Activated T-helper 1 cell treated with anti-CD3 and anti-CD28 coated beads, Interleukin-12 subunit alpha, Interleukin-12 subunit beta, Interleukin-2, Interleukin-4 antibody, amounts not matched to agents 30 ng/mL and 10 ng/mL and 1 ng/mL, durations not matched to agents 14 hours and 24 hours and 36 hours (primary cell): ENCODE measurements around the gene PICK1. TPM values are rescaled to one million over a fixed set of nuclear protein-coding genes. Genes with fewer than 3 reads are reported as not detected.

ENCODE experiments used
- DNase-seq: peaks from one replicate; pipeline ENCODE4 v3.0.0; 2021; ENCODE audit warnings: low spot score
- H3K27ac Mint-ChIP-seq: one replicate; pipeline ENCODE4 v1.8.0; 2021; ENCODE audit warnings: mild to moderate bottlenecking, mixed read lengths
- H3K27me3 Mint-ChIP-seq: one replicate; pipeline ENCODE4 v1.8.0; 2022; ENCODE audit warnings: mild to moderate bottlenecking, moderate library complexity, mixed read lengths; ENCODE audit not compliant: insufficient read depth
- H3K36me3 Mint-ChIP-seq: one replicate; pipeline ENCODE4 v1.8.0; 2021; ENCODE audit warnings: low read depth, mixed read lengths
- H3K4me1 Mint-ChIP-seq: one replicate; pipeline ENCODE4 v1.8.0; 2021; ENCODE audit warnings: low read depth, mixed read lengths
- H3K4me3 Mint-ChIP-seq: one replicate; pipeline ENCODE4 v1.8.0; 2021; ENCODE audit warnings: mild to moderate bottlenecking, moderate library complexity, mixed read lengths
- H3K9me3 Mint-ChIP-seq: one replicate; pipeline ENCODE4 v1.8.0; 2021; ENCODE audit warnings: mixed read lengths
- intact Hi-C: fragments of 100-400 bp; cut with micrococcal nuclease; formaldehyde crosslinking; loops from one replicate; pipeline ENCODE4 v1.15.1; 2024
- total RNA-seq: library from RNA; stranded (reverse); gene quantifications from 2 replicates; pipeline ENCODE4 v1.2.3, GENCODE V29; 2022

The PICK1 gene
- total RNA-seq, 1 donor from 2014 or later: 12.0 TPM

DNA sequence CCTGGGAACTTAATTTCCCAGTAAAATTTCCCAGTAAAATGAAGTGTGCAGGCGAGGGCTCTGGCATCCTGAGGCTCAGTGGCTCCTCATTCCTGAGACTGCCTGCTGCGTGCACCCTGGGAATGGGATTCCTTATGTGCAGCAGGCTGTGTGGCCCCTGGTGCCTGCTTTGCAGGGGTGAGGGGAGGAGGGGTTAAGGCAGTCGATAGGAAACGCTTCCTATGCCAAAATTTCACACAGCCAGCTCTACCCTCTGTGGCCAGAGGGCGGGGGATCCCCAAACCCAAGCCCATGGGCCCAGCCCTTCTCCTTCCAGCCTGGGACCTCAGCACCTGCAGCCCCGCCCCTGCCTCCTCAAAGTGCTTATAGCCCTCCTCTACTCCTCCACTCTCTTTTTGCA lies 65.4 kb downstream of the PICK1 start:
- DNase-seq: no peak
- H3K27ac Mint-ChIP-seq: no peak overlapping the region
- H3K4me3 Mint-ChIP-seq: no peak overlapping the region
- no peaks in the 10 kb centered on the region for H3K36me3 Mint-ChIP-seq
- intact Hi-C loops: no loop called here
- H3K4me1 Mint-ChIP-seq: peaks cover 10% of the 10 kb centered on the region
- H3K9me3 Mint-ChIP-seq: no peaks in the 10 kb centered on the region
- H3K27me3 Mint-ChIP-seq: no peaks in the 10 kb centered on the region

DNA sequence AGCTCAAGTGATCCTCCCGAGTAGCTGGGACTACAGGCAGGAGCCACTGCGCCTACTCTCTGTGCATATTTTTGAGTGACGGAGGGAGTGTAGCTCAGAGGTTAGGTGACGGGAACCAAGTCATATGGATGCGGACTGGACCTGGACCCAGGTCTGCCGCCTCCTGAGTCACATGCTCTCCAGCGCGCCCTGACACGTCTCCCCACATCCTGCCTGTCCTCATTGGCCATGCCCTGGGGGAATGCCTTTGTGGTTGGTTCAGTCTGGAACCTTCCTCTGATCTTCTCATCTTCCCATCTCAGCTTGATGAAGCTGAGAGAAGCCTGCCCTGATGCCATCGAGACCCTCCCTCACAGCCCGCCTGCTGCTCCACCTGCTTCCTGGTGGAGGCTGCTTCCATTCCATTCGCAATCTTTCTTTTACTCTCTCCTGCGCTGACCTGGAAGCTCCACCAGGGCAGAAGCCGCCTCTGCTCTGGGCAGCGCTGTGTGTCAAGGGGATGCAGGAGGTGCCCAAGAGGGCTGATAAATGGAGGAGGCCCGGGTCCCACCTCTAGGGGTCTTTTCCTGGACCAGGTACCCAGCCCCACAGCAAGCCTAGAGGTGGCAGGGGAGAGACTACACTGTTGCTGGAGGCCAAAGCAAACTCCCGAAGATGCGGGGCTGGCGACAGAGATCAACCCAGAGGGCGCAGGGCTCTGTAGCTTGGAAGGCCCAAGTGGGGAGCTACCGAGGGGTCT lies 67.2 kb downstream of the PICK1 start:
- no peak for DNase-seq
- H3K36me3 Mint-ChIP-seq: no peaks in the 10 kb centered on the region
- peaks cover 10% of the 10 kb centered on the region for H3K4me1 Mint-ChIP-seq
- no peaks in the 10 kb centered on the region for H3K27me3 Mint-ChIP-seq
- no peak overlapping the region for H3K27ac Mint-ChIP-seq
- no peaks in the 10 kb centered on the region for H3K9me3 Mint-ChIP-seq
- no peak overlapping the region for H3K4me3 Mint-ChIP-seq
- intact Hi-C loops: no loop called here

DNA sequence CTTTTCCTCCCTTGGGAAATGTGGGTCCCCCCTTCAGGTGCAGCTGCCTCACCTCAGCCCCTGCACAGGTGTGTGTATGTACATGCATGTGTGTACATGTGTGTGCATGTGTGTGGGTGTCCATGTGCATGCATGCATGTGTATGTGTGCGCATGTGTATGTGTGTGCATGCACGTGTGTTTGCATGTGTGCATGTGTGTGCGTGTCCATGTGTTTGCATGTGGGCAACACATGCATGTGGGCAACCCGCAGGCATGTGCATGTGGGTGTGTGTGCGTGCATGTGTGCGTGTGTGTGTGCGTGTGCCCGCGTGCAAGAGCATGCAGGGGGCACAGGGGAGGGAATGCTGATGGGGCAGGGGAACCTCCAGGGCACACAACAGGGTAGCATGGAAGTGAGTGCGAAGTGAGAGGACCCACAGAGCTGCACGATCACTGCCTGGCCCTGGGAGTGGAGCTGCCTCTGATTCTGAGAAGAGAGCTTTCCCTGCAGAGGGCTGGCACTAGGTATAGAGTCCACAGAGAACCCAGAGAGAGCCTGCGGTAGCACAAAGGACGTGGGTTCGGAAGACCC lies 67.9 kb downstream of the PICK1 start:
- Mint-ChIP-seq H3K27ac (no peak overlapping the region), H3K9me3 (no peaks in the 10 kb centered on the region), H3K27me3 (no peaks in the 10 kb centered on the region), H3K4me3 (no peak overlapping the region), H3K4me1 (peaks cover 10% of the 10 kb centered on the region), H3K36me3 (no peaks in the 10 kb centered on the region)
- intact Hi-C loops: no loop called here
- no peak for DNase-seq

Other genes with a start within 250 kb of the PICK1 start
- 28.5 and 28.9 TPM in 2 replicates for gene GCAT, start 249.5 kb upstream of the PICK1 start, total RNA-seq
- 0.24 TPM in 1 of 2 replicates, not detected in the other for gene GALR3, start 234.0 kb upstream of the PICK1 start, total RNA-seq
- gene ANKRD54, start 213.1 kb upstream of the PICK1 start, total RNA-seq: 29.9 and 30.1 TPM in 2 replicates
- gene EIF3L, start 208.0 kb upstream of the PICK1 start, total RNA-seq: 433 and 441 TPM in 2 replicates
- gene MICALL1, start 151.1 kb upstream of the PICK1 start, total RNA-seq: 27.3 and 31.1 TPM in 2 replicates
- gene C22orf23, start 103.8 kb upstream of the PICK1 start, total RNA-seq: 0.61 TPM in 1 of 2 replicates, not detected in the other
- 102 and 120 TPM in 2 replicates for gene POLR2F, start 103.7 kb upstream of the PICK1 start, total RNA-seq
- not detected in 2 replicates for gene SOX10, start 72.8 kb upstream of the PICK1 start, total RNA-seq
- 0.34 TPM in 1 of 2 replicates, not detected in the other for gene SLC16A8, start 26.8 kb downstream of the PICK1 start, total RNA-seq
- 0.29 and 0.32 TPM in 2 replicates for gene BAIAP2L2, start 53.3 kb downstream of the PICK1 start, total RNA-seq
- gene PLA2G6, start 124.4 kb downstream of the PICK1 start, total RNA-seq: 34.8 and 34.9 TPM in 2 replicates
- 12.3 and 12.5 TPM in 2 replicates for gene MAFF, start 144.6 kb downstream of the PICK1 start, total RNA-seq
- gene TMEM184B, start 215.6 kb downstream of the PICK1 start, total RNA-seq: 36.6 and 39.1 TPM in 2 replicates